ENCODE measurements around the gene ATXN7. TPM values are rescaled to one million over a fixed set of nuclear protein-coding genes. Genes with fewer than 3 reads are reported as not detected.

The ATXN7 gene
- total and polyA plus RNA-seq, 8 donors, result 7.3 to 40.4 (median 25.2) TPM

DNA sequence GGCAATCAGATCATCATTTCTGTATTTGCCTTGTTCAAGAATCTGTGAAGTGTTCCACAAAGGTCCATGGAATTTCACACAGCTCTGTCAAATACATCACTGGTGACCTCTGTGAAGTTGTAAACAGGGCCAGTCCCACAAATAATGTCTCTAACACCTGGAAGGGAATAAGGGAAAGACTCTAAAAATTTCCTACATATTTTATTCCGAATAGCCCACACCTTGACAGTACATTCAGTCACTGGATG lies 44.6 kb upstream of the ATXN7 start, which contains the start of gene C3orf49:
C3orf49 (plus strand) TSS at position 149 of the 248 bp plus-strand sequence. CDS start 173 bp downstream, outside the sequence.
- ATAC-seq (no peak), FAIRE-seq (no peak), DNase-seq (no peak)
- intact Hi-C loops (cut with DNase I), result loop anchor here in 1 of 3 donors (10.0 kb wide), 1 partner anchor 464 kb away; no protein-coding TSS in a partner anchor
- Histone ChIP-seq H3K9me3 (no peaks in the 10 kb centered on the region), H3K4me1 (no peaks in the 10 kb centered on the region), H3K36me3 (no peaks in the 10 kb centered on the region), H3K27me3 (no peaks in the 10 kb centered on the region), H3K27ac (no peak within 1 kb of the TSS), H3K4me3 (no peak within 1 kb of the TSS)
- 92 to 95% methylated on average over 1 of the region's 1 CpG for WGBS, 2 donors
- TF ChIP-seq, protein P1, sequence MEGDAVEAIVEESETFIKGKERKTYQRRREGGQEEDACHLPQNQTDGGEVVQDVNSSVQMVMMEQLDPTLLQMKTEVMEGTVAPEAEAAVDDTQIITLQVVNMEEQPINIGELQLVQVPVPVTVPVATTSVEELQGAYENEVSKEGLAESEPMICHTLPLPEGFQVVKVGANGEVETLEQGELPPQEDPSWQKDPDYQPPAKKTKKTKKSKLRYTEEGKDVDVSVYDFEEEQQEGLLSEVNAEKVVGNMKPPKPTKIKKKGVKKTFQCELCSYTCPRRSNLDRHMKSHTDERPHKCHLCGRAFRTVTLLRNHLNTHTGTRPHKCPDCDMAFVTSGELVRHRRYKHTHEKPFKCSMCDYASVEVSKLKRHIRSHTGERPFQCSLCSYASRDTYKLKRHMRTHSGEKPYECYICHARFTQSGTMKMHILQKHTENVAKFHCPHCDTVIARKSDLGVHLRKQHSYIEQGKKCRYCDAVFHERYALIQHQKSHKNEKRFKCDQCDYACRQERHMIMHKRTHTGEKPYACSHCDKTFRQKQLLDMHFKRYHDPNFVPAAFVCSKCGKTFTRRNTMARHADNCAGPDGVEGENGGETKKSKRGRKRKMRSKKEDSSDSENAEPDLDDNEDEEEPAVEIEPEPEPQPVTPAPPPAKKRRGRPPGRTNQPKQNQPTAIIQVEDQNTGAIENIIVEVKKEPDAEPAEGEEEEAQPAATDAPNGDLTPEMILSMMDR (IDR thresholded peaks at IDR 0.05), result no peak

DNA sequence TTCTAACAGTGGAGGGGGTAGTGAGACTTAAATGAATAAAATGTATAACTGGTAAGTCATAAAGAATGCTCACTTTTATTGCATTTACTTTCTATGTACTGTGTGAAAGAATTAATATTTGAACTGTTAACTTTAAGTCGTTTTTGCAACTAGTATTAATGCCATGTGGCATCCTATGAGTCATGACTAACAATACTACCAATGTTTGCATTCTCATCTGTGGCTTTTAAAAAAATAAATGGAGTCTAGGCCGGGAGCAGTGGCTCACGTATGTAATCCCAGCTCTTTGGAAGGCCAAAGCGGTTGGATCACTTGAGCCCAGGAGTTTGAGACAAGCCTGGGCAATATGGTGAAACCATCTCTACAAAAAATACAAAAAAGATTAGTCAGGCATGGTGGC lies 39.4 kb upstream of the ATXN7 start:
- intact Hi-C loops (cut with DNase I), result no loop called here

DNA sequence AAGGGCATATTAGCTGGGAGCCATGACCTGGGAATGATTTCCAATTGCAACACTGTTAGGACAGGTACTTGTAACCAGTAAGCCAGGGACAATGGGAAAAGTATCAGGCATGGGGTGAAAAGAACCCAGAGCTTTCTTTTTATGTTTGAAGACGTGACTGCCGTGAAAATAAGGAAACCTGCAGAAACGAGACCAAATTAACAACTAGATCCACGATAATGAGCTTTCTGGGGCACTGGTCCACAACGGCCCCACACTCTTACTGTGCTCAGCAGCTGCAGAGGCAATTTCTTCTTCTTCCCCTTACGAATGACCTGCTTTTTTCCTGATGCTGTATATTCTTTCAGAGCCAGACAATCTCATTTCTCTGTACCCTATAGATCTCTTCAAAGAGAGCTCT lies 33.1 kb upstream of the ATXN7 start:
- no peak for FAIRE-seq
- ATAC-seq, result no peak
- no peak for DNase-seq

More for the DNA sequence above, 39.4 kb upstream of the ATXN7 start:
- Histone ChIP-seq H3K4me1 (no peaks in the 10 kb centered on the region), H3K27ac (no peak overlapping the region), H3K9me3 (no peaks in the 10 kb centered on the region), H3K36me3 (no peaks in the 10 kb centered on the region), H3K27me3 (no peaks in the 10 kb centered on the region), H3K4me3 (no peak overlapping the region)
- WGBS, 2 donors, result 75 to 76% methylated on average over 4 of the region's 4 CpGs
- FAIRE-seq, result no peak
- ATAC-seq, result no peak
- no peak for DNase-seq
- TF ChIP-seq, protein P1 (IDR thresholded peaks at IDR 0.05), result no peak

DNA sequence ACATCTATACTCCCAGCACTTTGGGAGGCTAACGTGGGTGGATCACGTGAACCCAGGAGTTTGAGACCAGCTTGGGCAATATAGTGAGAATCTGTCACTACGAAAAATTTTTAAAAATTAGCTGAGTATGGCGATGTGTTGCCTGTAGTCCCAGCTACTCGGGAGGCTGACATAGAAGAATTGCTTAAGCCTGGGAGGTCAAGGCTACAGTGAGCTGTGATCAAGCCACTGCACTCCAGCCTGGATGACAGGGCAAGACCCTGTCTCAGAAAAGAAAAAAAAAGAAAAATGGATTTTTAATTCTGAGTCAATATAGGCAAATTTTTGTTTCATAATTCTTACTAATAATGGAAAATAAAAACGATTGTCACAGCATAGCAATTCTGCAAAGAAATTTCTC lies 31.3 kb upstream of the ATXN7 start:
- DNase-seq (no peak), ATAC-seq (no peak), FAIRE-seq (no peak)
- H3K4me3 ChIP-seq, result no peak overlapping the region
- 77 to 85% methylated on average over 6 of the region's 6 CpGs for WGBS, 2 donors
- H3K27ac ChIP-seq, result no peak overlapping the region
- TF ChIP-seq, protein P1 (IDR thresholded peaks at IDR 0.05), result no peak
- H3K36me3 ChIP-seq, result peaks cover 0 to 42% (median 10%) of the 10 kb centered on the region in 3 donors
- H3K27me3 ChIP-seq, result no peaks in the 10 kb centered on the region
- no peaks in the 10 kb centered on the region for H3K4me1 ChIP-seq
- H3K9me3 ChIP-seq, result no peaks in the 10 kb centered on the region
- intact Hi-C loops (cut with DNase I), result no loop called here

More for the DNA sequence above, 33.1 kb upstream of the ATXN7 start:
- TF ChIP-seq, protein P1 (IDR thresholded peaks at IDR 0.05), result no peak
- WGBS, 2 donors, result 90 to 92% methylated on average over 6 of the region's 6 CpGs
- Histone ChIP-seq H3K4me3 (no peak overlapping the region), H3K36me3 (peaks cover 0 to 34% (median 10%) of the 10 kb centered on the region in 3 donors), H3K27ac (no peak overlapping the region), H3K9me3 (no peaks in the 10 kb centered on the region), H3K4me1 (no peaks in the 10 kb centered on the region), H3K27me3 (no peaks in the 10 kb centered on the region)
- intact Hi-C loops (cut with DNase I), result no loop called here

DNA sequence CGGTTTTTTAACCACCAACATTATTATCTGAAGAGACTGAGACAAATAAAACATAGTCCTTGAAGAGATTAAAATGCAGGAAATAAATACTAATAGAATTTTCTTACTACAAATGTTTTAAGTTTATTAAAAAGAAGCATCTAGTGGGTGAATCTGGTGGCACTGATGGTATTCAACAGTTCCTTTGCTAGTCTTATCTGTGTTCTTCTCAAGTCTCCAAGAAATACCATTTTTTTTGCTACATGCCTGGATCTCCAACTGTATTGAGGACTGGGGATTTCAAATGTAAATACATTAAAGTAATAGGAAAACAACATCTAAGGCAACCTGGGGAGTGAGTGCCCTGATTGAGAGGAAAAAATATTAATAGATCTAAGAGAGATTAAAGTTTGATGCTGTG lies 22.0 kb upstream of the ATXN7 start:
- no peak for FAIRE-seq
- Histone ChIP-seq H3K4me3 (no peak overlapping the region), H3K27me3 (no peaks in the 10 kb centered on the region), H3K36me3 (peaks cover 0 to 1% (median 0%) of the 10 kb centered on the region in 3 donors), H3K9me3 (no peaks in the 10 kb centered on the region), H3K4me1 (no peaks in the 10 kb centered on the region), H3K27ac (no peak overlapping the region)
- 0 to 40% methylated on average over 1 of the region's 1 CpG for WGBS, 2 donors
- intact Hi-C loops (cut with DNase I), result no loop called here
- no peak for ATAC-seq
- no peak for DNase-seq
- TF ChIP-seq, protein P1 (IDR thresholded peaks at IDR 0.05), result no peak
